Smooth muscle cell (in vitro differentiated cells): Measurements from ENCODE around the gene SMIM29. TPM values are rescaled to one million over a fixed set of nuclear protein-coding genes. Genes with fewer than 3 reads are reported as not detected.

Experiments used
- DNase-seq: peaks from one replicate; lab custom pipeline; 2025; ENCODE audit not compliant: unreplicated experiment; lab: John Stamatoyannopoulos, UW
- H2AFZ ChIP-seq: fragments of 200-600 bp; sonication (generic); 2 replicates; pipeline ENCODE4 v1.6.0; 2016; ENCODE audit warnings: antibody characterized with exemption, low read depth, mild to moderate bottlenecking
- H3F3A ChIP-seq: fragments of 200-600 bp; sonication (generic); 2 replicates; pipeline ENCODE4 v1.6.0; 2017; ENCODE audit warnings: antibody characterized with exemption, low read depth
- H3K27ac ChIP-seq: fragments of 200-600 bp; sonication (generic); 2 replicates; pipeline ENCODE4 v1.5.1; 2016; ENCODE audit warnings: low read depth, mild to moderate bottlenecking
- H3K27me3 ChIP-seq: fragments of 200-600 bp; sonication (generic); 2 replicates; pipeline ENCODE4 v1.6.1; 2016; ENCODE audit warnings: low read depth, mild to moderate bottlenecking
- H3K36me3 ChIP-seq: fragments of 200-600 bp; sonication (generic); 2 replicates; pipeline ENCODE4 v1.5.1; 2016; ENCODE audit warnings: low read depth
- H3K4me1 ChIP-seq: fragments of 200-600 bp; sonication (generic); 2 replicates; pipeline ENCODE4 v1.5.1; 2016; ENCODE audit warnings: low read depth
- H3K4me2 ChIP-seq: fragments of 200-600 bp; sonication (generic); 2 replicates; pipeline ENCODE4 v1.6.0; 2016; ENCODE audit warnings: mild to moderate bottlenecking
- H3K4me3 ChIP-seq: fragments of 200-600 bp; sonication (generic); 2 replicates; pipeline ENCODE4 v1.5.1; 2016; ENCODE audit warnings: mild to moderate bottlenecking
- H3K79me2 ChIP-seq: fragments of 200-600 bp; sonication (generic); 2 replicates; pipeline ENCODE4 v1.6.0; 2016; ENCODE audit warnings: low read depth, mild to moderate bottlenecking
- H3K9ac ChIP-seq: fragments of 200-600 bp; sonication (generic); 2 replicates; pipeline ENCODE4 v1.6.0; 2016; ENCODE audit warnings: low read depth
- H3K9me3 ChIP-seq: fragments of 200-600 bp; sonication (generic); replicated peaks from 2 replicates; pipeline ENCODE4 v1.5.1; 2016; ENCODE audit warnings: low read depth
- H4K20me1 ChIP-seq: fragments of 200-600 bp; sonication (generic); 2 replicates; pipeline ENCODE4 v1.6.0; 2016; ENCODE audit warnings: low read depth
- CTCF ChIP-seq: fragments of 200-600 bp; sonication (generic); IDR thresholded peaks from 2 replicates; pipeline ENCODE4 v1.5.1; 2017; ENCODE audit warnings: borderline replicate concordance, mild to moderate bottlenecking, antibody characterized with exemption; ENCODE audit not compliant: insufficient read depth, poor library complexity, severe bottlenecking
- WGBS: methylation state at CpG from one replicate; pipeline ENCODE4 v1.1.7; 2016; ENCODE audit warnings: low lambda C conversion rate; 5-methylcytosine and 5-hydroxymethylcytosine counted together
- polyA plus RNA-seq: library from polyadenylated mRNA; unstranded; fragments of >200 nt; fragmentation: Nextera tagmentation; extraction: Ambion mirVana; gene quantifications from 2 replicates; pipeline ENCODE4 v1.2.1, GENCODE V29; 2016
- total RNA-seq: library from RNA; depleted of rRNA; stranded (reverse); fragments of >200 nt; gene quantifications from 2 replicates; pipeline ENCODE4 v1.2.3, GENCODE V29; 2014

The SMIM29 gene
- total and polyA plus RNA-seq, 2 experiments from 2014 or later, result 29.2 to 29.7 TPM

GRCh38 chr6:34234667-34235306 is 14.0 kb downstream of the SMIM29 start:
- Histone ChIP-seq H3F3A (peaks cover 15% of the 10 kb centered on the region), H3K27me3 (no peaks in the 10 kb centered on the region), H4K20me1 (peaks cover 14% of the 10 kb centered on the region), H3K4me1 (peaks cover 22% of the 10 kb centered on the region), H3K4me3 (peak overlapping the region; percentile 88), H2AFZ (no peak overlapping the region), H3K27ac (peak overlapping the region; percentile 77), H3K36me3 (no peaks in the 10 kb centered on the region), H3K4me2 (peak overlapping the region; percentile 88), H3K9ac (no peak overlapping the region), H3K9me3 (no peaks in the 10 kb centered on the region), H3K79me2 (peaks cover 7% of the 10 kb centered on the region)
- 39% methylated on average over 21 of the region's 53 CpGs for WGBS
- no peak for TF ChIP-seq CTCF
- DNase-seq, result no peak

GRCh38 chr6:34233867-34234266 is 14.9 kb downstream of the SMIM29 start:
- 94% methylated on average over 7 of the region's 7 CpGs for WGBS
- Histone ChIP-seq H4K20me1 (peaks cover 8% of the 10 kb centered on the region), H3K4me3 (no peak overlapping the region), H3K9me3 (no peaks in the 10 kb centered on the region), H2AFZ (no peak overlapping the region), H3K4me2 (no peak overlapping the region), H3K27me3 (no peaks in the 10 kb centered on the region), H3K36me3 (no peaks in the 10 kb centered on the region), H3K79me2 (peaks cover 3% of the 10 kb centered on the region), H3K4me1 (peaks cover 15% of the 10 kb centered on the region), H3F3A (peaks cover 15% of the 10 kb centered on the region), H3K27ac (peak overlapping the region; percentile 77), H3K9ac (no peak overlapping the region)
- DNase-seq, result no peak
- no peak for TF ChIP-seq CTCF

- no peaks in the 10 kb centered on the region for H3K79me2 ChIP-seq
- no peaks in the 10 kb centered on the region for H3K9me3 ChIP-seq
- H4K20me1 ChIP-seq, result no peaks in the 10 kb centered on the region
- DNase-seq, result no peak
- H3K36me3 ChIP-seq, result no peaks in the 10 kb centered on the region
- no peak for TF ChIP-seq CTCF
- no peak overlapping the region for H3K4me2 ChIP-seq
- no peak overlapping the region for H2AFZ ChIP-seq
- H3F3A ChIP-seq, result peaks cover 15% of the 10 kb centered on the region
- no peak overlapping the region for H3K27ac ChIP-seq
- WGBS, result 77% methylated on average over 5 of the region's 5 CpGs
- H3K9ac ChIP-seq, result no peak overlapping the region
- no peak overlapping the region for H3K4me3 ChIP-seq
- peaks cover 12% of the 10 kb centered on the region for H3K4me1 ChIP-seq
- no peaks in the 10 kb centered on the region for H3K27me3 ChIP-seq
Observed at GRCh38 chr6:34232901-34233300, 15.9 kb downstream of the SMIM29 start.
